ENCODE data around the gene RNF151.
A peak's percentile ranks its signal among the peaks of the same experiment; 100 is the strongest.
"Not testable (repeated sequence)": the region's sequence is repeated elsewhere in the genome, so short reads cannot be mapped to it uniquely, and the experiment has no call there.

The RNF151 gene

DNA sequence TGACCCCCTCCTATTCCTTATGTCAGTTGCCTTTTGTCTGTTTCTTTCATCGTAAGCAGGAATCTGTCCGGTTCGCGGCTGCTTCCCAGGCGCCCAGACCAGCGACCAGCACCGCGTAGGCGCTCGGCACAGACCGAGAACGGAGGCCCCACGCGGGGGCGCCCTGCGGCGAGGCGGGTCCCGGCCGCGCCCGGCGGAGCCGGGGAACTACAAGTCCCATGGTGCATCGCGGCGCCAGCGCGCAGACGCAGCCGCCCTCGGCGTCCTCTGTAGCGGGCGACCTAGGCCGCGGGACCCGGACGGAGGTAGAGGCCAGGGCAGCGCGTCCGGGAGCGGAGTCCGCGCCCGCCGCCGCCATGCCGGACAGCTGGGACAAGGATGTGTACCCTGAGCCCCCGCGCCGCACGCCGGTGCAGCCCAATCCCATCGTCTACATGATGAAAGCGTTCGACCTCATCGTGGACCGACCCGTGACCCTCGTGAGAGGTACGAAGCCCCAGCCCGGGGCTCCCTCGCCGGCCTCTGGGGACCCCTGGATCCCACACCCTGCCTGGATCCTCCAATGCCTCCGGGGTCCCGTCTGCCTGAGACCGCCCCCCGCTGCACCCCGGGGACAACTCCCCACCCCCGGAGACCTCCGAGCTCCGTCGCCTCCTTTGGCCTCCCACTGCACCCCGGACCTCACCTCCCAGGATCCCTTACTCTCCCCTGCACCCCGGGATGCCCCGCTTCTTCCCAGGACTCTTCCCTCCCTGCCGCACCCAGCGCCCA, 7.2 kb upstream of the RNF151 start, which contains the start of gene NDUFB10:
NDUFB10 (plus strand) TSS at position 270 of the 771 bp plus-strand sequence; CDS start at position 357, 87 bp downstream.
- DNase-seq (ENCODE audit: low read depth in 2 of 2), result peak; percentile 72 to 87

DNA sequence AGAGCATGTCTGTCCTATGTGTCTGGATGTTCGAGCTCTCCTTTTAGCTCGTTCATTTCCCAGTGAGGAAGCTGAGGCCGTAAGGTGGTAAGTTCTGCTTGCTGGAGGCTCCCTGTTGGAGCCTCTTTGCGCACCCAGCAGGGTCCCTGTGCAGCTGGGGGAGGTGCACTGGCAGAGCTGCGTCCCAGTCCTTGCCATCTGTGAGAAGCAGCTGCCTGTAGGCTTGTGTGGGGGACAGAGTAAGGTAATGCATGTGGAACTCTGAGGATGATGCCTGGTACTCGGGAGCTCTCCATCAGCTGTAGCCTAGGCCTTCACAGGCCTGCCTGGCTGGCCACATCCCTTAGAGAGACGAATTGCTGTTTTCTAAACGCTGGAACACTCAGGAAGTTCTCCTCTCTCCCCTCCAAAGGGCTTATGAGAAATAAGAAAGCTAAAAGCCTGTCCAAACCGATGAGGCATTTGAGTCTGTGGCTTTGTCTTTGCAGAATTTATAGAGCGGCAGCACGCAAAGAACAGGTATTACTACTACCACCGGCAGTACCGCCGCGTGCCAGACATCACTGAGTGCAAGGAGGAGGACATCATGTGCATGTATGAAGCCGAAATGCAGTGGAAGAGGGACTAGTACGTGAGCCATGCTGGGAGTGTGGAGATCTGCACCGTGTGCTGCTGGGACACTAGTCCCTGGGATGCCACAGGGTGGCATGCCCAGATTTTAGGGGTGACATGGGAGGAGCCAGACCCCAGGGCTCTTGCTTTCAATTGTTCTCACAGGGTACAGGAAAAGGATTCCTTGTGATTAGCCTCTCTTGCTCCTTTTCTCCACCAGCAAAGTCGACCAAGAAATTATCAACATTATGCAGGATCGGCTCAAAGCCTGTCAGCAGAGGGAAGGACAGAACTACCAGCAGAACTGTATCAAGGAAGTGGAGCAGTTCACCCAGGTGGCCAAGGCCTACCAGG, 5.7 kb upstream of the RNF151 start:
- no peak for DNase-seq (ENCODE audit: low read depth in 2 of 2)

DNA sequence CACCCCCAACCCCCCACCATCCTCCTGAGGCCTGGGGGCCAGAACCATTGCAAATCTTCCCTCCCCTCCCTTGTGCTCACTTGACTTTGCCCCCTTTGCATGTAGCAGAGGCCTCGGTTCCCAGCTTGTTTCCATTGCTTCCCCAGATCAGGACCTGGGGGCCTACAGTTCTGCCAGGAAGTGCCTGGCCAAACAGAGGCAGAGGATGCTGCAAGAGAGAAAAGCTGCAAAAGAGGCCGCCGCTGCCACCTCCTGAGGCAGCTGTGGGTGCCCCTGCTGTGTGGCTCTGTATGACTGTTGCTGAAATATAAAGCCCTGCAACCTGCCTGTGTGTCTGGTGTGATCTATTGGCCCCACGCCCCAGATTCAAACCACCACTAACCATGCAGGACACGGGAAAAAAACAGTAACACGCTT, 5.0 kb upstream of the RNF151 start:
- DNase-seq (ENCODE audit: low read depth in 2 of 2), result no peak

DNA sequence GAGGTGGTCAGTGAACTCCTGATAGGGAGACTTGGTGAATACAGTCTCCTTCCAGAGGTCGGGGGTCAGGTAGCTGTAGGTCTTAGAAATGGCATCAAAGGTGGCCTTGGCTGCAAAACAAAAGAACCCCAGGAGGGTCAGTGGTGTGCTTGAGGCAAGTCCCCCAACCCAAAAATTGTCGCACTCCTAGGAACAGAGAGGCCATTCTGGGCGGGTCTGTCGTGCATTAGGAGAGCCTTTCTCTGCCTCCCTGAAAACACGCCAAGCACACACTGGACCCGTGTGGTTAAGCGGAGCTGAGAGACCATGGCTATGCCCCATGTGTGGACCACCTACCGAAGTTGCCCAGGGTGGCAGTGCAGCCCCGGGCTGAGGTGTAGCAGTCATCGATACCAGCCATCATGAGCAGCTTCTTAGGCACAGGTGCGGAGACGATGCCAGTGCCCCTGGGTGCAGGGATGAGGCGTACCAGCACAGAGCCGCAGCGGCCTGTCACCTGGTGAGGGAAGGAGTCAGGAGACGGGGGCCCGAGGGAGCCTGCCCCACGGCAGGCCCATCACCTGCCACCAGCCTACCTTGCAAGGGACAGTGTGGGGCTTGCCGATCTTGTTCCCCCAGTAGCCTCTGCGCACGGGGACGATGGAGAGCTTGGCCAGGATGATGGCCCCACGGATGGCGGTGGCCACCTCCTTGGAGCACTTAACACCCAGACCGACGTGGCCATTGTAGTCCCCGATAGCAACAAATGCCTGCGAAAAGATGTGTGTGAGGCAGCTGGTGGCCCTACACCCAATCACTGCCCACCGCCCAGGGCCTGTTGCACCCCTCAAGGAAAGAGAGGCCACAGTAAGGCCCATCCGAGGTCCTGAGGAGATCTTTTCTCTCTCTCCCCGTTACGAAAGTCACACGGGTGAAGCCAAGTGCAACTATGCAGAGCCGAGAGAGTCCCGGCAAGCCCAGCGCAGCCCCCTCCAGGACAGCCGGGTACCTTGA, 4.2 kb upstream of the RNF151 start:
- not testable (repeated sequence) for DNase-seq (ENCODE audit: low read depth in 2 of 2)

DNA sequence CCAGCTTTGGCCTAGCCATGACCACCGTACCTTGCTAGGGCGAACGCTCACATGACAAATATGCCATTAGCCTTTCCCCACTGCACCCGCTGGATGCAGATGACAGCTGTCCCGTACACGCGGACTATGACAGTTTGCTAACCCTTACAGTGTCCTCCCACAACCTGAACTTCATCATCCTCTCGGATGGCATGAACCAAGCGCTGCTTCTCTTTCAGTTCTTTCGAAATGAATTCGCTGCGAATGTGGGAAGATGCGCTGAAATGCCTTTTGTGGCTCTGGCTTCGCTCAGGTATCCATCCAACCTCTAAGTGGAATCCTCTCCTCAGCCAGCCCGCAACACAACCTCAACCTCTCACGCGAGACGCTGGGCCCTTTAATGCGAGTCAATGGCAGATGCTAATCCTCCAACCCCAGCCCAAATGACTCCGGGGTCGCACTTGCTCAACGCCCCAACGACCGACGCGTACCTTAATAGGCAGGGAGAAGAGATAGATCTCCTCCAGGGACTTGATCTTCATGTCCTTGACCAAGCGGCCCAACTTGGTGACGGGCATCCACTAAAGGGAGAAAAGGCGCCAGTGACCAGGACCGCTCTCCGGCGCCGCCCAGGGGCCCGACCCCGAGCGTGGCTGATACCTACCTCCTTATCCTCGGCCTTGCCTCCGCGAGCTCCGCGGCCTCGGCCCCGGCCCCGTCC, 2.7 kb upstream of the RNF151 start:
- DNase-seq (ENCODE audit: low read depth in 2 of 2), result peak in 1 of 2 donors; percentile 29

DNA sequence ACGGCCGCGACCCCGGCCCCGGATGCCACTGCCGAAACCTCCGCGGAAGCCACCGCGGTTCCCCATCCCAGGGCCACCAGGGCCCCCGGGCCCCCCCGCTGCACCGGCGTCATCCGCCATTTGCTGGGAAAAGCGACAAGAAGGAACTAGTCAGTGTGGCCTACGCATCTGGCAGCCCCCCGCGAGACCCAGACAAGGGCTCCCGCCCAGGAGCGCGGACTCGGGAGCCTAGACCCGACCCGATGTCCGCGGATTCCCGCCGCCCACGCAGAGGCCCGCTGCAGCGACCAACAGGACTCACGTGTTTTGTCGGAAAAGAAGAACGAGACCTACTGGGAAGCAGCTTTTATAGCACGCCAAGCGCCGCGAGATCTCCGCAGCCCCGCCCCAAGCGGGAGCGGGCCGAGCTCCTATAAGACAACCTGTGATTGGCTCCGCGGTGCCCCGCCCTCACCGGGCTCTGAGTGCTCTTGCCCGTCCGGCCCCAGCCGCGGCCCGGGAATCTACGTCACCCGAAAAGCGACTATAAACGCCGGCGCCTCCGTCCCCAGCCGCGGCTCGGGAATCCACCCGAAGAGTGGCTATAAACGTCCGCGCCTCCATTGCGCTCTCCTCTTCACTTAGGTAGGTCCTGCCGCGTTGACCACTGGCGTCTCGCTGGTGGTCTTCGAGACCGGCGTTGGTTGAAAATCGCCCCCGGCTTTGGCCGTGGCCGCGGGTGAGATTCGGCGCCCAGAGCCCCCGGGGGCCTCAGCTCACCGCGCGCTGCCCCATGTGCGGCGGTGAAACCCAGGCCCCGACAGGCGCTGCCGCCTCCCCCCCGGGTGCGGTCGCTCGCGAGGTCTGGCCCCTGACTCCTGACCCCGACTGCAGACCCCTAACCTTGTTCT, 1.9 kb upstream of the RNF151 start, which contains the start of gene RPS2:
RPS2 (minus strand) TSS at position 321 of the 890 bp plus-strand sequence; CDS start at position 120, 201 bp downstream.
- DNase-seq (ENCODE audit: low read depth in 2 of 2), result peak; percentile 95 to 97

DNA sequence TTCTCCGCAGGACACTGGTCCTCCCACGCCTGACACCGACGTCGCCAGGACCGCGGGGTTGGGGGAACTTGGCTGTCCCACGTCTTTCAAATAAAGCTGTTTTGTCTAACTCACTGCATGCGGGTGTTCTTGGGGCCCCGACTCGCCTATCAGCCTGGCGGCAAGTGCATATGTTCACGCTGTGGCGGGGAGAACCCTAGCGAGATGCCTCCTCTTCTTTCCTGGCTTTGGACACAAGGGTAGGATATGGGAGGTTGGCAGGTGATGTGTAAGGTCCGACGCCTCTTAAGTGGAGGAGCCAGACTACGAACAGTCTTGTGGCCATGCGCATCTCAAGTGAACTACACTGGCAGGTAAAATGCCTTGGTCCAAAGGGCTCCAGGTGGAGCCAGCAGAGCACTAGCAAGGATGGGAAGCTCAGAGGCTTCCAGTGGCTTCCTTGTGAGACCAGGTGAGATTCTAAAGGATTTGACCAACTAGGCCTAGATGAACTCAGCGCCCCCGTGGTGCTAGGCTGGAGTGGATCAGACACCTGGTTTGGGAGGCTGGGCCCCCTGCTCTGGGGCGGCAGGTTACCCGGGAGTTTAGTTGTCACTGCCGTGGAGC, 1.2 kb upstream of the RNF151 start:
- DNase-seq (ENCODE audit: low read depth in 2 of 2), result no peak

DNA sequence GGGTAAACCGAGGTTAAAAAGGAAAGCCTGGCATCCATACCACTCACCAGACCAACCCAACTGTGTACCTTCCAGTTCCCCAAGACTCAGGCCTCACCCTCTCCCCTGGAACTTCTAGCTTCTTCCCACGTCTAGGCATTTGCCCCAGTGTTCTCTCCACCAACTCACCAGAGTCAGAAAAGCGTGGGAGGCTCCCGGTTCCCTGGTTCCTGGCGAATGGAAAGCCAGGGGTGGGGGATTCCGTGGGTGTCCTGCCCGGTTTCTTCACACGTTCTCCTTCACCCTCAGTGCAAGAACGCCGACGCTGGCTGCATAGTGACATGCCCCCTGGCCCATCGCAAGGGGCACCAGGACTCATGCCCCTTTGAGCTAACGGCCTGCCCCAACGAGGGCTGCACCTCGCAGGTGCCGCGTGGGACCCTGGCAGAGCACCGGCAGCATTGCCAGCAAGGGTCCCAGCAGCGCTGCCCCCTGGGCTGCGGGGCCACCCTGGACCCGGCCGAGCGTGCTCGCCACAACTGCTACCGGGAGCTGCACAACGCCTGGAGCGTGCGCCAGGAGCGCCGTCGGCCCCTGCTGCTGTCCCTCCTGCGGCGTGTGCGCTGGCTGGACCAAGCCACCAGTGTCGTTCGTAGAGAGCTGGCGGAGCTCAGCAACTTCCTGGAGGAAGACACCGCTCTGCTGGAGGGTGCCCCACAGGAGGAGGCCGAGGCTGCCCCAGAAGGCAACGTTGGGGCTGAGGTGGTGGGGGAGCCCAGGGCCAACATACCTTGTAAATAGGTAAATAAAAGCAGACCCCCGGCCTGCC, 1.7 kb downstream of the RNF151 start:
- no peak for DNase-seq (ENCODE audit: low read depth in 2 of 2)

DNA sequence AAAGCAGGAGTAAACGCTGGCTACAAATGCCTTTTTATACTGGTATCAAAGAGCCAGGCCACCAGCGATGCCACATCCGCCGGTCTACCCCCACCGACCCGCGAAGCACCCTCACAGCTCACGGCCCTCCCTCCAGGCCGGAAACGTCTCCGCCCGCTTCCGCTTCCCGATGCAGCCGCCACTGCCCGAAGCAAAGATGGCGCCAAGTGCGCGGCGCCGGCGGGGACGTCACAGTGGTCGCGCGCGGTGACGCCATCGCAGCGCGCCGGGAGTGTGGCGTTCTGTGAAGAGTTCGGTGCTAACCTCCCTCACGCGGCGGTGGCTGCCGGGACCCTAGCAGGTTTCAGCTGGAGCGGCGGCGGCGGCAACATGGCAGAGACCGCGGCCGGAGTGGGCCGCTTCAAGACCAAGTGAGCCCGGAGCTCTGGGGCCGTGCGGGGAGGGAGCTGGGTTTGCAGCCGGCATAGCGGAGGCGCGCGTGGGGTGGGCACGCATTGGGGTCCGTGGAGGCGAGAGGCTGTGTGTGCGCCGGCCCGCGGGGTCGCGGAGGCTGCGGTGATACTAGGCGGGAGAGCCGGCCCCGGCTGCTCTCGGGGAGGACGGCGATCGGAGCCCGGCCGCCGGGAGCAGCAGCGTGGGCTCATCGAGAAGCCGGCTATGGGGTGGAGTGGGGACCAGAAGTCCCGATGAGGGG, 5.3 kb downstream of the RNF151 start, which contains the start of gene TBL3:
TBL3 (plus strand) TSS at position 258 of the 694 bp plus-strand sequence; CDS start at position 370, 112 bp downstream.
- DNase-seq (ENCODE audit: low read depth in 2 of 2), result peak; percentile 92 to 97

DNA sequence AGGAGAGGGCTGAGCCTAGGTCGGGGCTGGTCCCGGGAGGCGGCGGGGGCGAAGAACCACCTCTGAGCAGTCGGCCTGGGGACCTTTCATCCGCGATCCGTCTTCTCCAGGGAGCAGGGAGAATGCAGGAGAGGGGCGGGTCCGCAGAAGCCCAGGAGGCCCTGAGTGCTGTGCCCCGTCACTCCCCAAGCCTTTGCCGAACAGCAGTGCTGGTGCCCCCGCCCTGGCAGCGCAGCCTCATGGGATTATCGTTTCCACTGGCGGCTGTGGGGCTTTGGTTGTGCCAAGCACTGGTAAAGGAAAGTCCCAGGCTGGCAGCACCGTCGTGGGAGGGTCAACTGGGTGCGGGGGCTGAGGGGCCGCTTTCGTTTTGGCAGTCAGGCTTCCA, 5.8 kb downstream of the RNF151 start:
- DNase-seq (ENCODE audit: low read depth in 2 of 2), result no peak

DNA sequence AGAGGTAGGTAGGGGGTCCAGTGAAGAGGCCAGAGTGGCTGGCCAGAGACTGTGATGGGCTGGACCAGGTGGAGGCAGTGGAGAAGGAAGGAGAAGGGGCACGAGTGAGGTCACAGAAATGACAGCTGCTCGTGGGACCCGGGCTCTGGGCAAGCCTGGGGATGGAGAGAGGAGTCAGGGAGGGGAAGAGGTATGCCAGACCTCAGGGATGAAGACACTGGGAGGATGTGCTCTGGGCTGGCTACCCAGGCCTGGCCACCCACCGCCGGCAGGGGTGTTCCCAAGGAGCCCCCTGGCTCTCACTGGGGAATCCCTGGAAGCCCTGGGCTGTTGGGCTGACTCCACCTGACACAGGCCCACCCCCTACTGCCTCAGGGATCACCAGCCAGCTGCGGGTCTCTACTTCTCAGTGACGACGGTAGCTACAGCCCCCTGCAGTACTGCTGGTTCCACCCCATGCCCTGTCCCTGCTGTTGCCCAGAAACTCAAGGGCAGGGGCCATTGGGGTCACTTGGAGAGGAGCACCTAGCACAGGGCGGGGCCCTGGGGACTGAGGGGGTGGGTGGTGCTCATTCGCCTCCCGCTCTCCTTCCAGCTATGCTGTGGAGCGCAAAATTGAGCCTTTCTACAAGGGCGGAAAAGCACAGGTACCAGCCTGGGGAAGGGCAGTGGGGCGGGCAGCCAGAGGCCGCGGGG, 7.0 kb downstream of the RNF151 start:
- no peak for DNase-seq (ENCODE audit: low read depth in 2 of 2)

DNA sequence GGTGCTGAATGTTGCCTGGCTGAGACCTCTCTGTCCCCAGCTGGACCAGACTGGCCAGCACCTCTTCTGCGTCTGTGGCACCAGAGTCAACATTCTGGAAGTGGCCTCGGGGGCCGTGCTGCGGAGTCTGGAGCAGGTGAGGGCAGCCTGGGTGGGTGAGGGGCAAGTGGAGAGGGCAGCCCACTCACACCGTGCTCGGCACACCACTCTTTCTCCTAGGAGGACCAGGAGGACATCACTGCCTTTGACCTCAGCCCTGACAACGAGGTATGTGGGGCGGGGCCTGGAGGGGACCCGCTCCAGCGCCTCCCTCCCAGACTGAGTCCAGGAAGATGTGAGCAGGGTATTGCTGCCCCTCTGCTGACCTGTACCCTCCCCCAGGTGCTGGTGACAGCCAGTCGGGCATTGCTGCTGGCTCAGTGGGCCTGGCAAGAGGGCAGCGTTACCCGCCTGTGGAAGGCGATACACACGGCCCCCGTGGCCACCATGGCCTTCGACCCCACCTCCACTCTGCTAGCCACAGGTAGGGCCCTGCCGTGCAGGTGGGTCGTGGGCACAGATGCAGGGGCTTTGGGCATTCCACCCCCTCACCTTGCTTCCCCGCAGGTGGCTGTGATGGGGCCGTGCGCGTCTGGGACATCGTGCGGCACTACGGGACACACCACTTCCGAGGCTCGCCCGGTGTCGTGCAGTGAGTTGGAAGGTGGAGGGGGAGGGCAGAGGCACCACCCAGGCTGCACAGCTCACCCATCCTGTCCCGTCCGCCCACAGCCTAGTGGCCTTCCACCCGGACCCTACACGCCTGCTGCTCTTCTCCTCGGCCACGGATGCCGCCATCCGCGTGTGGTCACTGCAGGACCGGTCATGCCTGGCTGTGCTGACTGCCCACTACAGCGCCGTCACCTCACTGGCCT, 7.8 kb downstream of the RNF151 start:
- DNase-seq (ENCODE audit: low read depth in 2 of 2), result no peak

DNA sequence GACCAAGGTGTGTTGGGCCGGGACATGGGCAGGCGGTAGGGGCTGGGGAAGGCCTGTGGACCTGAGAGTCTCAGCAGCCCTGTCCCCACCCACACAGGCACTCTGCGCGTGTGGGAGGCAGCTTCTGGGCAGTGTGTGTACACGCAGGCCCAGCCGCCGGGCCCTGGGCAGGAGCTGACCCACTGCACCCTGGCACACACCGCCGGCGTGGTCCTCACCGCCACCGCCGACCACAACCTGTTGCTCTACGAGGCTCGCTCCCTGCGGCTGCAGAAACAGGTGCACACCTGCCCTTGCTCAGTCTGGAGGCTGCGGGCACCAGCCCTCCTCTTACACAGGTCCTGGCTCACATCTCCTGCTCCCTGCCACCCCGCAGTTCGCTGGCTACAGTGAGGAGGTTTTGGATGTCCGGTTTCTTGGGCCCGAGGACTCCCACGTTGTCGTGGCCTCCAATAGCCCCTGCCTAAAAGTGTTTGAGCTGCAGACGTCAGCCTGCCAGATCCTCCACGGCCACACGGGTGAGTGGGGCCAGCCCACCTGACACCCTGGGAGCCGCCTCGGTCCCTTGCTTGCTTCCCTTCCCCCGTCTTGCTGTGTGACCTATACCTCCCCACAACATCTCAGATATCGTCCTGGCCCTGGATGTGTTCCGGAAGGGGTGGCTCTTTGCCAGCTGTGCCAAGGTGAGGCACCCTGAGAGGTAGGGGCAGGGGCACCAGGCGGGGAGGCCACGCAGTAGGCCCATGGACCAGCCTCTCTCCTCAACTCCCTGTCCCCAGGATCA, 9.0 kb downstream of the RNF151 start:
- no peak for DNase-seq (ENCODE audit: low read depth in 2 of 2)

DNA sequence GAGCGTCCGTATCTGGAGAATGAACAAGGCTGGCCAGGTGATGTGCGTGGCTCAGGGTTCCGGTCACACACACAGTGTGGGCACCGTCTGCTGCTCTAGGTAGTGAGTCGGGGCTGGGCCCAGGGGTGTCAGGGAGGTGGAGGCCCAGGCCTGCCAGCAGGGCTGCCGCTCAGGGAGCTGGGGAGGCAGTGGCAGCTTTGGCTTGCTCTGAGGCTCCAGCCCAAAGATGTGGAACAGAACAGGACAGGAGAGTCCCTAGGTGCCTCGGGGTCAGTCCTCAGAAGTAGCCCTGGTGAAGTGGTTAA, 9.5 kb downstream of the RNF151 start:
- no peak for DNase-seq (ENCODE audit: low read depth in 2 of 2)

Measured in stimulated activated CD8-positive, alpha-beta memory T cell treated with anti-CD3 and anti-CD28 coated beads, Interleukin-7, amount 100 ng/mL, for 4 hours (primary cell).